GM23338 (cell line): ENCODE data around the gene CTXND2. TPM values are rescaled to one million over a fixed set of nuclear protein-coding genes. Genes with fewer than 3 reads are reported as not detected.
A peak's percentile ranks its signal among the peaks of the same experiment; 100 is the strongest.
"Not testable (repeated sequence)": the region's sequence is repeated elsewhere in the genome, so short reads cannot be mapped to it uniquely, and the experiment has no call there.

Experiments used
- ATAC-seq: fragments of 200-7000 bp; cut with Tn5 transposase; 3 replicates; pipeline ENCODE4 v1.9.1; 2020
- DNase-seq: peaks from one replicate; pipeline ENCODE4 v3.0.0-alpha.2; 2015; ENCODE audit warnings: low spot score
- H2AFZ ChIP-seq: fragments of 200-600 bp; sonication (generic); 2 replicates; pipeline ENCODE4 v1.8.0; 2016; ENCODE audit warnings: antibody characterized with exemption, mild to moderate bottlenecking, moderate library complexity
- H3F3A ChIP-seq: fragments of 200-600 bp; sonication (generic); replicated peaks from 2 replicates; pipeline ENCODE4 v1.8.0; 2017; ENCODE audit warnings: antibody characterized with exemption, mixed run types, low read depth
- H3K27ac ChIP-seq: fragments of 200-600 bp; sonication (generic); 2 replicates; pipeline ENCODE4 v1.6.1; 2016; ENCODE audit warnings: low read depth
- H3K27me3 ChIP-seq: fragments of 200-600 bp; sonication (generic); 2 replicates; pipeline ENCODE4 v1.8.0; 2016; ENCODE audit warnings: mild to moderate bottlenecking, mixed run types, moderate library complexity; ENCODE audit not compliant: insufficient read depth
- H3K36me3 ChIP-seq: fragments of 200-600 bp; sonication (generic); 2 replicates; pipeline ENCODE4 v1.8.0; 2016; ENCODE audit warnings: mild to moderate bottlenecking; ENCODE audit not compliant: insufficient read depth
- H3K4me1 ChIP-seq: fragments of 200-600 bp; sonication (generic); 2 replicates; pipeline ENCODE4 v1.8.0; 2016; ENCODE audit warnings: mild to moderate bottlenecking, moderate library complexity; ENCODE audit not compliant: insufficient read depth
- H3K4me2 ChIP-seq: fragments of 200-600 bp; sonication (generic); 2 replicates; pipeline ENCODE4 v1.7.1; 2017; ENCODE audit warnings: mixed run types
- H3K4me3 ChIP-seq: fragments of 200-600 bp; sonication (generic); 2 replicates; pipeline ENCODE4 v1.6.1; 2016; ENCODE audit warnings: mixed run types
- H3K79me2 ChIP-seq: fragments of 200-600 bp; sonication (generic); replicated peaks from 2 replicates; pipeline ENCODE4 v1.8.0; 2017; ENCODE audit warnings: mild to moderate bottlenecking; ENCODE audit not compliant: insufficient read depth
- H3K9me2 ChIP-seq: fragments of 200-600 bp; sonication (generic); 2 replicates; pipeline ENCODE4 v1.8.0; 2017; ENCODE audit not compliant: insufficient read depth
- H4K20me1 ChIP-seq: fragments of 200-600 bp; sonication (generic); replicated peaks from 2 replicates; pipeline ENCODE4 v1.8.0; 2017; ENCODE audit warnings: mild to moderate bottlenecking; ENCODE audit not compliant: insufficient read depth
- H3K27ac Mint-ChIP-seq: 2 replicates; pipeline ENCODE4 v1.8.0; 2020; ENCODE audit warnings: inconsistent platforms, mild to moderate bottlenecking, moderate library complexity, mixed read lengths
- H3K27me3 Mint-ChIP-seq: 3 replicates; pipeline ENCODE4 v1.8.0; 2022; ENCODE audit warnings: low read depth, mild to moderate bottlenecking, moderate library complexity, mixed read lengths, inconsistent platforms; ENCODE audit not compliant: insufficient read depth, poor library complexity
- H3K36me3 Mint-ChIP-seq: 3 replicates; pipeline ENCODE4 v1.8.0; 2021; ENCODE audit warnings: low read depth, mild to moderate bottlenecking, inconsistent platforms, moderate library complexity, mixed read lengths
- H3K4me1 Mint-ChIP-seq: 3 replicates; pipeline ENCODE4 v1.8.0; 2020; ENCODE audit warnings: mild to moderate bottlenecking, inconsistent platforms, mixed read lengths
- H3K4me3 Mint-ChIP-seq: 3 replicates; pipeline ENCODE4 v1.8.0; 2021; ENCODE audit warnings: moderate library complexity, mild to moderate bottlenecking, inconsistent platforms, mixed read lengths
- H3K9me3 Mint-ChIP-seq: 3 replicates; pipeline ENCODE4 v1.8.0; 2020; ENCODE audit warnings: moderate library complexity, mild to moderate bottlenecking, inconsistent platforms, mixed read lengths
- STAT1 ChIP-seq: IDR thresholded peaks from one replicate; pipeline ENCODE4 v1.6.1; 2016; ENCODE audit warnings: antibody characterized with exemption; ENCODE audit not compliant: unreplicated experiment
- ZNF114 ChIP-seq: fragments of 250-450 bp; sonication (Bioruptor Pico); IDR thresholded peaks from 2 replicates; pipeline ENCODE4 v1.5.0; 2020; ENCODE audit warnings: mild to moderate bottlenecking, moderate library complexity
- ZNF331 ChIP-seq: fragments of 250-450 bp; sonication (Bioruptor Pico); IDR thresholded peaks from 2 replicates; pipeline ENCODE4 v1.5.0; 2020; ENCODE audit warnings: low read depth, mild to moderate bottlenecking, moderate library complexity
- ZNF462 ChIP-seq: fragments of 250-450 bp; sonication (Bioruptor Pico); IDR thresholded peaks from 2 replicates; pipeline ENCODE4 v1.5.0; 2020; ENCODE audit warnings: mild to moderate bottlenecking, moderate library complexity
- polyA plus RNA-seq: library from polyadenylated mRNA; unstranded; fragments of >200 nt; fragmentation: Nextera tagmentation; extraction: Ambion mirVana; gene quantifications from 2 replicates; pipeline ENCODE4 v1.2.1, GENCODE V29; 2016
- total RNA-seq: library from RNA; depleted of rRNA; stranded (reverse); fragments of >200 nt; shearing (Covaris generic); gene quantifications from 2 replicates; pipeline ENCODE4 v1.2.3, GENCODE V29; 2014

Gene CTXND2
- total and polyA plus RNA-seq, 2 experiments from 2014 or later, result not detected

GRCh38 chr1:150895618-150896017 is 8.7 kb downstream of the CTXND2 start:
- Mint-ChIP-seq H3K4me1 (no peaks in the 10 kb centered on the region), H3K27me3 (no peaks in the 10 kb centered on the region), H3K27ac (no peak overlapping the region), H3K4me3 (no peak overlapping the region), H3K9me3 (peaks cover 3% of the 10 kb centered on the region; the same call in 1 of the 3 replicates), H3K36me3 (no peaks in the 10 kb centered on the region; the same call in 2 of the 3 replicates)
- no peak for TF ChIP-seq ZNF331 (CRISPR knock-in tag)
- Histone ChIP-seq H3K4me1 (no peaks in the 10 kb centered on the region), H3K9me2 (no peaks in the 10 kb centered on the region), H3K4me3 (no peak overlapping the region), H3K27ac (no peak overlapping the region), H4K20me1 (no peaks in the 10 kb centered on the region), H3K27me3 (no peaks in the 10 kb centered on the region), H2AFZ (0 out of 2 replicates have a peak overlapping the region, but pooled peaks have one; percentile 11), H3K79me2 (no peaks in the 10 kb centered on the region), H3F3A (no peaks in the 10 kb centered on the region), H3K36me3 (no peaks in the 10 kb centered on the region), H3K4me2 (no peak overlapping the region)
- no peak for DNase-seq
- no peak for ATAC-seq

GRCh38 chr1:150899795-150900194 is 12.9 kb downstream of the CTXND2 start:
- H3K4me1 Mint-ChIP-seq, H2AFZ ChIP-seq, H3K9me2 ChIP-seq, H3K9me3 Mint-ChIP-seq, H3K36me3 ChIP-seq, H3K27me3 Mint-ChIP-seq, H3K79me2 ChIP-seq, H3K27me3 ChIP-seq, H3K4me3 ChIP-seq, H4K20me1 ChIP-seq, H3K36me3 Mint-ChIP-seq, H3K27ac ChIP-seq, H3K4me2 ChIP-seq, H3F3A ChIP-seq, DNase-seq, H3K27ac Mint-ChIP-seq, ATAC-seq, H3K4me3 Mint-ChIP-seq, H3K4me1 ChIP-seq: not testable (repeated sequence)

- ATAC-seq (no peak), DNase-seq (no peak)
- Histone ChIP-seq H4K20me1 (no peaks in the 10 kb centered on the region), H3K4me1 (no peaks in the 10 kb centered on the region), H3K79me2 (no peaks in the 10 kb centered on the region), H3F3A (no peaks in the 10 kb centered on the region), H3K27me3 (no peaks in the 10 kb centered on the region), H3K4me3 (no peak overlapping the region), H3K36me3 (no peaks in the 10 kb centered on the region), H3K4me2 (no peak overlapping the region), H2AFZ (no peak overlapping the region), H3K27ac (no peak overlapping the region), H3K9me2 (no peaks in the 10 kb centered on the region)
- TF ChIP-seq STAT1 (no peak), ZNF114 (no peak), ZNF331 (CRISPR knock-in tag) (no peak), ZNF462 (CRISPR knock-in tag) (no peak)
- Mint-ChIP-seq H3K36me3 (no peaks in the 10 kb centered on the region; the same call in 2 of the 3 replicates), H3K9me3 (peaks cover 3% of the 10 kb centered on the region; the same call in 1 of the 3 replicates), H3K4me3 (no peak overlapping the region), H3K27ac (no peak overlapping the region), H3K4me1 (no peaks in the 10 kb centered on the region), H3K27me3 (no peaks in the 10 kb centered on the region)
Measured at GRCh38 chr1:150902346-150902745, 15.4 kb downstream of the CTXND2 start.
